ENCODE measurements around the gene ARMC10.

DNA sequence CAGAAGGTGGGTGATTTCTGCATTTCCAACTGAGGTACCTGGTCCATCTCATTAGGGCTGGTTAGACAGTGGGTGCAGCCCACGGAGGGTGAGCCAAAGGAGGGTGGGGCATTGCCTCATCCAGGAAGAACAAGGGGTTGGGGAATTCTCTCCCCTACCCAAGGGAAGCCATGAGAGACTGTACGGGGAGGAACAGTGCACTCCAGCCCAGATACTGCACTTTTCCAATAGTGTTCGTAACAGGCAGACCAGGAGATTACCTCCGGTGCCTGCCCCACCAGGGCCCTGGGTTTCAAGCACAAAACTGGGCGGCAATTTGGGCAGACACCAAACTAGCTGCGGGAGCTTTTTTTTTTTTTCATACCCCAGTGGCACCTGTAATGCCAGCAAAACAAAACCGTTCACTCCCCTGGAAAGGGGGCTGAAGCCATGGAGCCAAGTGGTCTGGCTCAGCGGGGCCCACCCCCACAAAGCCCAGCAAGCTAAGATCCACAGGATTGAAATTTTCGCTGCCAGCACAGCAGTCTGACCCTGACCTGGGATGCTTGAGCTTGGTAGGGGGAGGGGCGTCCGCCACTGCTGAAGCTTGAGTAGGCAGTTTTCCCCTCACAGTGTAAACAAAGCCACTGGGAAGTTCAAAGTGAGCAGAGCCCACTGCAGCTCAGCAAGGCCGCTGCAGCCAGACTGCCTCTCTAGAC lies 31.2 kb downstream of the ARMC10 start:
- TF ChIP-seq, protein P1, sequence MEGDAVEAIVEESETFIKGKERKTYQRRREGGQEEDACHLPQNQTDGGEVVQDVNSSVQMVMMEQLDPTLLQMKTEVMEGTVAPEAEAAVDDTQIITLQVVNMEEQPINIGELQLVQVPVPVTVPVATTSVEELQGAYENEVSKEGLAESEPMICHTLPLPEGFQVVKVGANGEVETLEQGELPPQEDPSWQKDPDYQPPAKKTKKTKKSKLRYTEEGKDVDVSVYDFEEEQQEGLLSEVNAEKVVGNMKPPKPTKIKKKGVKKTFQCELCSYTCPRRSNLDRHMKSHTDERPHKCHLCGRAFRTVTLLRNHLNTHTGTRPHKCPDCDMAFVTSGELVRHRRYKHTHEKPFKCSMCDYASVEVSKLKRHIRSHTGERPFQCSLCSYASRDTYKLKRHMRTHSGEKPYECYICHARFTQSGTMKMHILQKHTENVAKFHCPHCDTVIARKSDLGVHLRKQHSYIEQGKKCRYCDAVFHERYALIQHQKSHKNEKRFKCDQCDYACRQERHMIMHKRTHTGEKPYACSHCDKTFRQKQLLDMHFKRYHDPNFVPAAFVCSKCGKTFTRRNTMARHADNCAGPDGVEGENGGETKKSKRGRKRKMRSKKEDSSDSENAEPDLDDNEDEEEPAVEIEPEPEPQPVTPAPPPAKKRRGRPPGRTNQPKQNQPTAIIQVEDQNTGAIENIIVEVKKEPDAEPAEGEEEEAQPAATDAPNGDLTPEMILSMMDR (IDR thresholded peaks at IDR 0.05; ENCODE audit: low read depth, low read length, missing input control): no peak
- TF ChIP-seq TAF1 (conservative IDR thresholded peaks at IDR 0.05): no peak
- TF ChIP-seq JUND (IDR thresholded peaks at IDR 0.05): no peak
- no peak for TF ChIP-seq FOXA1 (IDR thresholded peaks at IDR 0.05)
- TF ChIP-seq, protein P2, sequence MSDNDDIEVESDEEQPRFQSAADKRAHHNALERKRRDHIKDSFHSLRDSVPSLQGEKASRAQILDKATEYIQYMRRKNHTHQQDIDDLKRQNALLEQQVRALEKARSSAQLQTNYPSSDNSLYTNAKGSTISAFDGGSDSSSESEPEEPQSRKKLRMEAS (IDR thresholded peaks at IDR 0.05): no peak
- peak; percentile 42 for TF ChIP-seq NR2F2 (IDR thresholded peaks at IDR 0.05)
- peak; percentile 60 for TF ChIP-seq SP1 (IDR thresholded peaks at IDR 0.05)
- TF ChIP-seq RXRA (IDR thresholded peaks at IDR 0.05): peak in 1 of 2 donors; percentile 70
- TF ChIP-seq, protein P3, sequence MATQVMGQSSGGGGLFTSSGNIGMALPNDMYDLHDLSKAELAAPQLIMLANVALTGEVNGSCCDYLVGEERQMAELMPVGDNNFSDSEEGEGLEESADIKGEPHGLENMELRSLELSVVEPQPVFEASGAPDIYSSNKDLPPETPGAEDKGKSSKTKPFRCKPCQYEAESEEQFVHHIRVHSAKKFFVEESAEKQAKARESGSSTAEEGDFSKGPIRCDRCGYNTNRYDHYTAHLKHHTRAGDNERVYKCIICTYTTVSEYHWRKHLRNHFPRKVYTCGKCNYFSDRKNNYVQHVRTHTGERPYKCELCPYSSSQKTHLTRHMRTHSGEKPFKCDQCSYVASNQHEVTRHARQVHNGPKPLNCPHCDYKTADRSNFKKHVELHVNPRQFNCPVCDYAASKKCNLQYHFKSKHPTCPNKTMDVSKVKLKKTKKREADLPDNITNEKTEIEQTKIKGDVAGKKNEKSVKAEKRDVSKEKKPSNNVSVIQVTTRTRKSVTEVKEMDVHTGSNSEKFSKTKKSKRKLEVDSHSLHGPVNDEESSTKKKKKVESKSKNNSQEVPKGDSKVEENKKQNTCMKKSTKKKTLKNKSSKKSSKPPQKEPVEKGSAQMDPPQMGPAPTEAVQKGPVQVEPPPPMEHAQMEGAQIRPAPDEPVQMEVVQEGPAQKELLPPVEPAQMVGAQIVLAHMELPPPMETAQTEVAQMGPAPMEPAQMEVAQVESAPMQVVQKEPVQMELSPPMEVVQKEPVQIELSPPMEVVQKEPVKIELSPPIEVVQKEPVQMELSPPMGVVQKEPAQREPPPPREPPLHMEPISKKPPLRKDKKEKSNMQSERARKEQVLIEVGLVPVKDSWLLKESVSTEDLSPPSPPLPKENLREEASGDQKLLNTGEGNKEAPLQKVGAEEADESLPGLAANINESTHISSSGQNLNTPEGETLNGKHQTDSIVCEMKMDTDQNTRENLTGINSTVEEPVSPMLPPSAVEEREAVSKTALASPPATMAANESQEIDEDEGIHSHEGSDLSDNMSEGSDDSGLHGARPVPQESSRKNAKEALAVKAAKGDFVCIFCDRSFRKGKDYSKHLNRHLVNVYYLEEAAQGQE (IDR thresholded peaks at IDR 0.05): no peak
- TF ChIP-seq EGR1 (IDR thresholded peaks at IDR 0.05; ENCODE audit: low read depth in 2 of 2): no peak
- peak in 1 of 2 donors; percentile 29 for TF ChIP-seq RAD21 (IDR thresholded peaks at IDR 0.05)
- TF ChIP-seq, protein P4, sequence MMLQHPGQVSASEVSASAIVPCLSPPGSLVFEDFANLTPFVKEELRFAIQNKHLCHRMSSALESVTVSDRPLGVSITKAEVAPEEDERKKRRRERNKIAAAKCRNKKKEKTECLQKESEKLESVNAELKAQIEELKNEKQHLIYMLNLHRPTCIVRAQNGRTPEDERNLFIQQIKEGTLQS (IDR thresholded peaks at IDR 0.05): no peak
- TF ChIP-seq YY1 (IDR thresholded peaks at IDR 0.05): no peak
- no peak for TF ChIP-seq GABPA (IDR thresholded peaks at IDR 0.05 in 1 of 2, conservative IDR thresholded peaks at IDR 0.05 in 1 of 2)

Measured in liver (tissue), 3 donors.